DOHH2 (cell line): ENCODE results near the gene CTSZ.

ENCODE experiments used
- CTCF ChIP-seq: fragments of 200-600 bp; sonication (generic); IDR thresholded peaks from one replicate; pipeline ENCODE4 v1.5.1; 2014; ENCODE audit warnings: antibody characterized with exemption, mild to moderate bottlenecking, low read depth, low read length; ENCODE audit not compliant: poor library complexity, severe bottlenecking
- EZH2phosphoT487 ChIP-seq: fragments of 200-600 bp; sonication (generic); IDR thresholded peaks from 2 replicates; pipeline ENCODE4 v1.6.1; 2017; ENCODE audit warnings: borderline replicate concordance, mild to moderate bottlenecking, antibody characterized with exemption, low read length, moderate library complexity, mixed read lengths

DNA sequence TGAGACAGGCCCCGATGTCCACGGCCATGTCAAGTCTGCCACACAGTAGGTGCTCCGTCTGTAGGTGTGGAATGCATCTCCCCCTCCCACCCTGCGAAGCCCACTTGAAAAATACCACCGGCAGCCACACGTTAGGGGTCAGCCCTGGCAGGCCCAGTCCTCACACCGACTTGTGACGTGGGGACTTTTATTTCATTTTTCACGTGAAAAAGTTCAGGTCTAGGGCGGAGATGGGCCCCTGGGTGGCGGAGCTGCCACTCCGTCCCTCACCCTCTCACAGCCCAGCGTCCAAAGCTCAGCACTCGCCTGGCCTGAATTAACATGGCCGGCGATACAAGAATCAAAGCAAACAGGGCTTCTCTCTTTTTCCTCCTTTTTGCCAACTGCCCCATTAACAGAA lies 8.4 kb upstream of the CTSZ start:
- TF ChIP-seq CTCF: no peak
- no peak for TF ChIP-seq EZH2phosphoT487
